GM10847 (cell line): ENCODE results near the gene THY1.

ENCODE experiments used
- POLR2A ChIP-seq: IDR thresholded peaks from 2 replicates; pipeline ENCODE4 v1.6.1; 2011; ENCODE audit not compliant: insufficient read length; ENCODE audit errors: extremely low read depth

THY1 gene

GRCh38 chr11:119424775-119425174 lies 1.8 kb upstream of the THY1 start:
- no peak for TF ChIP-seq POLR2A

GRCh38 chr11:119424276-119424675 lies 1.3 kb upstream of the THY1 start:
- no peak for TF ChIP-seq POLR2A

- no peak for TF ChIP-seq POLR2A
These were observed 710 bp upstream of the THY1 start for GRCh38 chr11:119423509-119424254.

- TF ChIP-seq POLR2A: no peak
These were observed 797 bp downstream of the THY1 start for GRCh38 chr11:119421941-119422808.

- no peak for TF ChIP-seq POLR2A
These were observed 1.6 kb downstream of the THY1 start for GRCh38 chr11:119421351-119421750.

- no peak for TF ChIP-seq POLR2A
These were observed 2.3 kb downstream of the THY1 start for GRCh38 chr11:119420631-119421030.

- no peak for TF ChIP-seq POLR2A
These were observed 3.0 kb downstream of the THY1 start for GRCh38 chr11:119419834-119420492.

GRCh38 chr11:119419246-119419645 lies 3.7 kb downstream of the THY1 start:
- no peak for TF ChIP-seq POLR2A

- no peak for TF ChIP-seq POLR2A
These were observed 4.2 kb downstream of the THY1 start for GRCh38 chr11:119418759-119419158.

- no peak for TF ChIP-seq POLR2A
These were observed 5.0 kb downstream of the THY1 start for GRCh38 chr11:119417726-119418540.

GRCh38 chr11:119416606-119417580 lies 6.1 kb downstream of the THY1 start:
- TF ChIP-seq POLR2A: no peak

- TF ChIP-seq POLR2A: no peak
These were observed 7.0 kb downstream of the THY1 start for GRCh38 chr11:119415966-119416365.

GRCh38 chr11:119415517-119415916 lies 7.5 kb downstream of the THY1 start:
- TF ChIP-seq POLR2A: no peak

GRCh38 chr11:119414734-119415133 lies 8.2 kb downstream of the THY1 start:
- TF ChIP-seq POLR2A: no peak

GRCh38 chr11:119414321-119414720 lies 8.7 kb downstream of the THY1 start:
- no peak for TF ChIP-seq POLR2A
